Brain microvascular endothelial cell (primary cell): ENCODE measurements around the gene TLE3.

Experiments used
- DNase-seq: peaks from one replicate; pipeline ENCODE4 v3.0.0-alpha.2; 2020
- H3K27ac ChIP-seq: fragments of 250-450 bp; sonication (Bioruptor Pico); 2 replicates; pipeline ENCODE4 v1.5.1; 2020; ENCODE audit warnings: mild to moderate bottlenecking, moderate library complexity
- H3K27me3 ChIP-seq: fragments of 250-450 bp; sonication (Bioruptor Pico); replicated peaks from 2 replicates; pipeline ENCODE4 v1.5.1; 2020; ENCODE audit warnings: mild to moderate bottlenecking
- H3K36me3 ChIP-seq: fragments of 250-450 bp; sonication (Bioruptor Pico); replicated peaks from 2 replicates; pipeline ENCODE4 v1.5.1; 2020; ENCODE audit warnings: mild to moderate bottlenecking
- H3K4me3 ChIP-seq: 2 replicates; pipeline ENCODE4 v1.5.1; 2011; ENCODE audit warnings: low read depth, mild to moderate bottlenecking, control low read depth, low read length, moderate library complexity
- in situ Hi-C: cut with HindIII; loops from 2 replicates; pipeline ENCODE4 v1.10.0; 2017; ENCODE audit warnings: low sequenced_read_pairs, low pct_ligation_motif_present
- TF ChIP-seq, protein P1 (sequence below): IDR thresholded peaks from 2 replicates; pipeline ENCODE4 v1.5.1; 2011; ENCODE audit warnings: low read depth, mild to moderate bottlenecking, moderate library complexity, low read length, control low read depth, inconsistent platforms; ENCODE audit errors: missing control alignments

The TLE3 gene

DNA sequence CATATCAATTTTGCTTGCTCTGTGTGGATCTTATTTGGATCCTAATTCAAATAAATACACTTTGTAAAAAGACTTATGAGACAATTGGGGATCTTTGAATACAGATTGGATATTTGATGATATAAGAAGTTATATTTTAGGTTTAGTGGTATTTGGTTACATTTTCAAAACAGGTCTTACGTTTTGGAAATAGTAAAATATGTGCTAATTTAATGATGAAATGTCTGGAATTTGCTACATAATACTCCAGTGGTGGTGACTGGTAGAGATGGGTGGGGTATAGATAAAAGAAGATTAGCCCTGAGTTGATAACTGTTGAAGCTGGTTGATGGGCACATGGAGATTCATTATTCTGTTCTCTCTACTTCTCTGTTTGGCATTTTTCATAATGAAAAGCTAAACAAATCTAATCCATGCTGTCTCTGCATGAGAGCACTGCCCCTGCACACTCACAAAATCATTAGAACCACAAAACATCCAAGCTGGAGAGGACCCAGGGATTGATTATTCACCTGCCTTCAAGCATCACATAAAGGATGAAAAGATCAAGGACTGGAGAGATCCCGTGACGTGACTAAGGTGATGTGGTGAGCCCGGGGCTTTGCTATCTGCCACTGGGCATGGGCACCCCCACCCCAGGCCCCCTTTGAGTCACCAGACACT lies 58.9 kb downstream of the TLE3 start:
- TF ChIP-seq, protein P1, sequence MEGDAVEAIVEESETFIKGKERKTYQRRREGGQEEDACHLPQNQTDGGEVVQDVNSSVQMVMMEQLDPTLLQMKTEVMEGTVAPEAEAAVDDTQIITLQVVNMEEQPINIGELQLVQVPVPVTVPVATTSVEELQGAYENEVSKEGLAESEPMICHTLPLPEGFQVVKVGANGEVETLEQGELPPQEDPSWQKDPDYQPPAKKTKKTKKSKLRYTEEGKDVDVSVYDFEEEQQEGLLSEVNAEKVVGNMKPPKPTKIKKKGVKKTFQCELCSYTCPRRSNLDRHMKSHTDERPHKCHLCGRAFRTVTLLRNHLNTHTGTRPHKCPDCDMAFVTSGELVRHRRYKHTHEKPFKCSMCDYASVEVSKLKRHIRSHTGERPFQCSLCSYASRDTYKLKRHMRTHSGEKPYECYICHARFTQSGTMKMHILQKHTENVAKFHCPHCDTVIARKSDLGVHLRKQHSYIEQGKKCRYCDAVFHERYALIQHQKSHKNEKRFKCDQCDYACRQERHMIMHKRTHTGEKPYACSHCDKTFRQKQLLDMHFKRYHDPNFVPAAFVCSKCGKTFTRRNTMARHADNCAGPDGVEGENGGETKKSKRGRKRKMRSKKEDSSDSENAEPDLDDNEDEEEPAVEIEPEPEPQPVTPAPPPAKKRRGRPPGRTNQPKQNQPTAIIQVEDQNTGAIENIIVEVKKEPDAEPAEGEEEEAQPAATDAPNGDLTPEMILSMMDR = no peak
- no peak for DNase-seq
- H3K27me3 ChIP-seq = peaks cover 11% of the 10 kb centered on the region
- H3K4me3 ChIP-seq = no peak overlapping the region
- in situ Hi-C loops = no loop called here
- no peak overlapping the region for H3K27ac ChIP-seq
- H3K36me3 ChIP-seq = no peaks in the 10 kb centered on the region

DNA sequence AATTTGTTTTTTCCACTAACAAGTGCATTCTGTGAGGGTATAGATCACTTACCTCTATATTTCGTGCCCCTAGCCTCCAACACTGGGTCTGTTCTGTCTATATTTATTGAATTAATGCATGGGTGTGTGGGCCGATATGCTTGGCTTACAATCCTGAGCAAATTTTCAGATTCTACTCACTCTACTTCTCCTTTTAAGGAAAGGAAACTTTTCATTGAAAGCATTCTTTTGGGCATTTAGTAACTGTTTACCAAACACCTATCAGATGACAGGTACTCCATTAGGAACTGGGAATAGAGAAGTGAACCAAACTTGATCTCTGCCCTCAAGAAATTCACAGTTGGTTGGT lies 60.5 kb downstream of the TLE3 start:
- Histone ChIP-seq H3K4me3 (no peak overlapping the region), H3K27me3 (peaks cover 26% of the 10 kb centered on the region), H3K27ac (no peak overlapping the region), H3K36me3 (no peaks in the 10 kb centered on the region)
- in situ Hi-C loops = no loop called here
- DNase-seq = no peak
- TF ChIP-seq, protein P1 = no peak

DNA sequence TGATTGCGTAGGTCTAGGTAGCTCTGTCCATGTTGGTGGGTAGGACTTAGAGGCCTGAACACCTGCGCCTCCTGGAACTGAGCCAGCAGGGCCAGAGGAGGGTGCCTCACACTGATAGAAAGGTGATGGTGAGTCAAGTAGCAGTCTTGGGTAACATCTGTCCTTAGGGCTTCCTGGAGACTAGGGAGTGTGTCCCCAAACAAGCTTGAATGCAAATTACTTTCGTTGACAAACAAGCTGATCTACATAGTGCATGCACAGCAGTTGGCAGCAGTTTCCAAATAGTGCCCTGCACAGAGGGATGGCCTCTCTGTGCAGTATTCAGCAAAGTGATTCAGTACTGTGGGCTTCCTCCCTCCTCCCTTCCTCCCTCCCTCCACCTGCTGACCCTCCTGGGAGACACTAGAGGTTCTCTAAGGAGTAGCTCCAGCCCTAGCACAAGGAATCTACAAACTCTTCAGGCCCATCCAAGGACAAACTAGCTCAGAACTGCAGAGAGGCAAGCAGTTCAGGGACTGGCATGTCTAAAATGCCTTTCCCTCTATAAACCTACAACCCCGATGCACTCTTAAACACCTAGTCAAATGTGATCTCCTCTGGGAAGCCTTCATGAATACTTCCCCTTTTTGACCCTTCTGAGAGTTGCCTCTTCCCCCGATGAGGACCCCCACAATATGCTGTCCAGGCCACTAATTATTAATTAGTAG lies 61.0 kb downstream of the TLE3 start:
- DNase-seq = no peak
- TF ChIP-seq, protein P1 = no peak
- H3K27me3 ChIP-seq = peaks cover 28% of the 10 kb centered on the region
- H3K36me3 ChIP-seq = no peaks in the 10 kb centered on the region
- no peak overlapping the region for H3K27ac ChIP-seq
- H3K4me3 ChIP-seq = no peak overlapping the region
- in situ Hi-C loops = no loop called here

DNA sequence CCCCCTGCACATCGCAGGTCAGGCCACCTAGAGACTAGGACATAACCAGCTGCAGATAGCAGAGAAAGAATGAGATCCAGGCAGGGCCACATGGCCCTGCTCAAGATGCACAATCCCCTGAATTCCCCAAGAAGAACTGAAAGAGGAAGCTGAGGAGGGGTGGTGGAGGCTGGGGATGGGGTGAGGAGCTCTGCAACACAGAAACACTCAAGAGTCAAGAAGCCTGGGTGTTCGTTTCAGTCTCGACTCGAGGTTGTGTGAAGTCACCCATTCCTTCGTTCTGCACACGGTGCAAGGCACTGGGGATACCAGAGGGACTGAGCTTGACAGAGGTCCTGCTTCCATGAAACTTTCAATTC lies 62.0 kb downstream of the TLE3 start:
- Histone ChIP-seq H3K27ac (no peak overlapping the region), H3K27me3 (peaks cover 30% of the 10 kb centered on the region), H3K4me3 (no peak overlapping the region), H3K36me3 (no peaks in the 10 kb centered on the region)
- TF ChIP-seq, protein P1 = no peak
- in situ Hi-C loops = no loop called here
- DNase-seq = no peak

DNA sequence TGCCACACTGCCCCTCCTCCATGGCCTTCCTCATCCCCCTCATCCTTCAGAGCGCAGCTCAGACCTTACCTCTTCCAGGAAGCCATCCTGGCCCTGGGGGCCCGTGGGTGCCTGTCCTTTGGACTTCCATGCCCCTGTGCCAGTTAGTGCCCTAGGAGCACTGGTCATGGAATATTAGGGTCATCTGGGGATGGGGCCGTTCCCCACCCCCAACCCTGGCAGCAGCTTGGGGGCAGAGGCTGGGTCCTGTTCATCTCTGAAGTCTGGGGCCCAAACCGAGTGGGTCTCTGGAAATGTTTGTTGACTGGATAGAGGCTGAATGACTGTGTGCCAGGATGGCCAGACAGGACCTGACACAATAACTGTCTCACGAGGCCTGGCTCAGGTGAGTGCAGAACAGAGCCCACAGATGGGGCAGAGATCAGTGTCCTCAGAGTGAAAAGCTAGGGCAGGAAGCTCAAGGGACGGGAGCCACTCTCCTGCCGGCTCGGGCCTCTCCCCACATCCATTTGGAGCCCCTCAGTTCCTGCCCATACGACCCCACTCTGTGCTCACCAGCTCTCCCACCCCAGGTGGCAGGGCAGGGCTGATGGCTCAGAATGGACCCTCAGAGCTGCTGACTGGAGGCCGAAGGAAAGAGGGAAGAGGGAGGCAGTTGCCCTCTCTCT lies 62.5 kb downstream of the TLE3 start:
- TF ChIP-seq, protein P1 = no peak
- Histone ChIP-seq H3K27me3 (peaks cover 30% of the 10 kb centered on the region), H3K36me3 (no peaks in the 10 kb centered on the region), H3K27ac (no peak overlapping the region), H3K4me3 (no peak overlapping the region)
- DNase-seq = no peak
- in situ Hi-C loops = no loop called here

DNA sequence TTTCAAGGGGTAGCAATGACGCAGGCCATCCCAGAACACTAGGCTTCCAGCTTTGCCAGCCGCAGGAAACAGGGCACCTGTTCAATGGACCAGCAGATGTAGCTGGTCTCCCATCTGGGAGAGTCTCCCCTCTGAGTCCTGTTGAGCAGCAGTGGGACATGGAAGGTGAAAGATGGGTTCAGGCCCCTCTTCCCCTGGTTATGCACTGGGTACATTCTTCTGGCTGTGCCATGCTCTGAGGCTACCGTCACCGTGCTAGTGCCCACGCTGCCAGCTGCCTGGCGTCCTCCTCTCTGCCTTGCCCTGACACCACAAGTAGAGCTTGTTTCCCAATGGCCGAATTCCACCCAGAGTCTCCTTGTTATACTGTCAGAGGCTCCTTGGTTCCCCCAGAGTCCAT lies 63.1 kb downstream of the TLE3 start:
- in situ Hi-C loops = no loop called here
- Histone ChIP-seq H3K36me3 (no peaks in the 10 kb centered on the region), H3K4me3 (no peak overlapping the region), H3K27me3 (peaks cover 30% of the 10 kb centered on the region), H3K27ac (no peak overlapping the region)
- DNase-seq = no peak
- TF ChIP-seq, protein P1 = no peak
